Measurements from ENCODE around the gene MRGPRX1.
A peak's percentile ranks its signal among the peaks of the same experiment; 100 is the strongest.
"Not testable (repeated sequence)": the region's sequence is repeated elsewhere in the genome, so short reads cannot be mapped to it uniquely, and the experiment has no call there.

The MRGPRX1 gene

GRCh38 chr11:18939314-18939713 is at the start of gene MRGPRX1:
Gene MRGPRX1, minus strand, starts transcription at chr11:18939414. Its CDS starts 4,630 bp downstream, at chr11:18934784.
- H3K27ac ChIP-seq: no peak within 1 kb of the TSS
- no peak for DNase-seq (ENCODE audit: low read depth, low spot score)

- peak overlapping the region; percentile 67 for H3K27ac ChIP-seq
- peak; percentile 55 for DNase-seq (ENCODE audit: low read depth, low spot score)
Measured at GRCh38 chr11:18987454-18988231, 48.4 kb upstream of the MRGPRX1 start.

DNA sequence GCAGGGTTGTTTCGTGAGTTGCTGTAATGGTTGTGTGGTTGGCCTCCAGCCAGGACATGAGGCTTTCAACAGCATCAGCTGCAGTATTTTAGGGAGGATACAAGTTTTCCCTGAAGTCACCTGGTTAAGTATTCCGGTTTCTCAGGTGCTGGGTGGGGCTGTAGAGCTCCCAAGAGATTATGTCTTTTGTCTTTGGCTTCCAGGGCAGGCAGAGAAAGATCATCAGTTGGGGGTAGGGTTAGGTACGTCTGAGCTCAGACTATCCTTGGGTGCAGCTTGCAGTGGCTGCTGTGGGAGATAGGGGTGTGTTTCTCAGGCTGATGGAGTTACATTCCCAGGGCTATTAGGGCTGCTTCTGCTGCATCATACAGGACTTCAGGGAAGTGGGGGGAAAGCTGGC is 47.5 kb upstream of the MRGPRX1 start:
- DNase-seq (ENCODE audit: low read depth, low spot score): peak; percentile 20
- H3K27ac ChIP-seq: peak overlapping the region; percentile 67

- H3K27ac ChIP-seq: no peak overlapping the region
- DNase-seq (ENCODE audit: low read depth, low spot score): no peak
Measured at GRCh38 chr11:18981897-18982296, 42.7 kb upstream of the MRGPRX1 start.

- no peak for DNase-seq (ENCODE audit: low read depth, low spot score)
- no peak overlapping the region for H3K27ac ChIP-seq
Measured at GRCh38 chr11:18974192-18974591, 35.0 kb upstream of the MRGPRX1 start.

GRCh38 chr11:18972336-18972735 is 33.1 kb upstream of the MRGPRX1 start:
- no peak for DNase-seq (ENCODE audit: low read depth, low spot score)
- H3K27ac ChIP-seq: no peak overlapping the region

DNA sequence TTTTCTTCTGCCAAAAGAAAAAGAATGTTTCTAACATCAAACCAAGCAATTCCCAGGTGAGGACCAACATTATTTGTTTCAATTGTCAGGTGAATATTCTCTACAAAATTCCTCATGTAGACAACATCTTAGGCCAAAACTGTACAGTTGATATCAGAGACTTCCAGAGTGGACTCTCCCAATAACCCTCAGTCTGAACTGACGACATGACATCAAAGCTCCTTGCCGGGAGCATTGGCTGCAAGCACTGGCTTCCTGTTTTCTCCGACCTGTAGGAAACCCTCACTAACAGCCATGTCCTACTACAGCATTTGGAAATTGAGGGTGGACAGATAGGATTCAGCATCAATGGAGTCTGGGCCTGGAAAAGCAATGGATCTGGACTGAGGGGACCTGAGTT is 30.5 kb upstream of the MRGPRX1 start:
- no peak for DNase-seq (ENCODE audit: low read depth, low spot score)

DNA sequence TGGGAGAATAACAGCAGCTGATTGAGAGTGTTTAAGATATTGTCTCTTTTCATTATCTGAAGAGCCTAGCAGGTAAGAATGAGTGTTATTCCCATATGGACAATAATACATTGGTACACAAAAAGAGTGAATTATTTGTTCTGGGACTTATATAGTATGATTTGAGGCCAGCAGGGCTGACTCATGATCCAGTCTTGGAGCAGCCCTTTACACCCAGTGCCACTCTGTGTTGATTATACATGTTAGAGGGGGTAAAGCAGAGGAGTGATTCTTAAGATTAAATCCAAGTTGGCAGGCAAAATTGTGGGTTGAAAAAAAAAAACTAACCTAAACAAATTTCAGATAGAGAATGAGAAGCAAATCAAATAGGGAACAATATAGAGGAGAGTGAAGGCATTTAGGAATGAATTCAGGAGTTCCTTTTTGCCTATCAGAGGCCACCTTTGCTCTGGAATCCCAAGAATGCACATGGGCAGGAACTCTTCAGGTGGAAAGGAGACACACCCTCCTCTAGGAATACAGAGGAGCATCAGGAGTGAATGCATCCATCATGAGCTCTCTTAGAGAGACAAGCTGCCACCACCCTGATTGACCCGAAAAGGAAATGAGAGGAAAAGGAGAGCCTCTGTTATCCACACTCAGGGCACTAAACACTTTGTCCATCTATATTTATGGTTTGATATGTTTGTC is 19.2 kb upstream of the MRGPRX1 start:
- no peak overlapping the region for H3K27ac ChIP-seq
- DNase-seq (ENCODE audit: low read depth, low spot score): no peak

More for the DNA sequence above, 30.5 kb upstream of the MRGPRX1 start:
- no peak overlapping the region for H3K27ac ChIP-seq

GRCh38 chr11:18956630-18957029 is 17.4 kb upstream of the MRGPRX1 start:
- no peak overlapping the region for H3K27ac ChIP-seq
- no peak for DNase-seq (ENCODE audit: low read depth, low spot score)

GRCh38 chr11:18936002-18936673 is 3.1 kb downstream of the MRGPRX1 start:
- no peak for DNase-seq (ENCODE audit: low read depth, low spot score)
- H3K27ac ChIP-seq: no peak overlapping the region

- no peak for DNase-seq (ENCODE audit: low read depth, low spot score)
- H3K27ac ChIP-seq: no peak overlapping the region
Measured at GRCh38 chr11:18934195-18934814, 4.9 kb downstream of the MRGPRX1 start.

- DNase-seq (ENCODE audit: low read depth, low spot score): no peak
- no peak overlapping the region for H3K27ac ChIP-seq
Measured at GRCh38 chr11:18927550-18928322, 11.5 kb downstream of the MRGPRX1 start.

GRCh38 chr11:18925426-18925825 is 13.8 kb downstream of the MRGPRX1 start:
- not testable (repeated sequence) for H3K27ac ChIP-seq
- peak; percentile 12 for DNase-seq (ENCODE audit: low read depth, low spot score)

DNA sequence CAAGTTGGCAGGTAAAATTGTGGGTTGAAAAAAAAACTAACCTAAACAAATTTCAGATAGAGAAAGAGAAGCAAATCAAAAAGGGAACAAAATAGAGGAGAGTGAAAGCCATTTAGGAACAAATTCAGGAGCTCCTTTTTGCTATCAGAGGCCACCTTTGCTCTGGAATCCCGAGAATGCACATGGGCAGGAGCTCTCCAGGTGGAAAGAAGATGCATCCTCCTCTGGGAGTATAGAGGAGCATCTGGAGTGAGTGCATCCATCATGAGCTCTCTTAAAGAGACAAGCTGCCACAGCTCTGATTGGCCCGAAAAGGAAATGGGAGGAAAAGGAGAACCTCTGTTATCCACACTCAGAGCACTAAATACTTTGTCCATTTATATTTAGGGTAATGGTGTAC is 26.3 kb downstream of the MRGPRX1 start:
- DNase-seq (ENCODE audit: low read depth, low spot score): no peak
- no peak overlapping the region for H3K27ac ChIP-seq

DNA sequence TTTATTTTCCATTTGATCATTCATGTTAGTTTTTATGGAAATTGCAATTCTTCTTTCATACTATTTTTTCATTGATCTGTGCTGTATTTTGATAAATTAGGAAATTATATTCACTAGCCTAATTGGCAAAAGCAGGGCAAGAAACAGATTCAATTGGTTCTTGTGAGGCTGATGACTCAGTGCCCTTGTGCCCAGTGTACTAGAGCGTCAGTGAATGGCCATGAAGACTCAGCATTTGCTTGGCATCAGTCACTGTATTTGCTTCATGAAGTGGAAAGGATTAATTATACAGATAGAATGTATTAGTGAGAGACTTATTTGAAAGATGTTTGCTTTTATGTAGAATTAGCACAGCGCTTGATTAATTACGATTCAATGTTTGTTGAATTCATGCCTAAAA is 31.8 kb downstream of the MRGPRX1 start:
- no peak for DNase-seq (ENCODE audit: low read depth, low spot score)
- no peak overlapping the region for H3K27ac ChIP-seq

GRCh38 chr11:18900637-18901036 is 38.6 kb downstream of the MRGPRX1 start:
- peak overlapping the region; percentile 19 for H3K27ac ChIP-seq
- not testable (repeated sequence) for DNase-seq (ENCODE audit: low read depth, low spot score)

DNA sequence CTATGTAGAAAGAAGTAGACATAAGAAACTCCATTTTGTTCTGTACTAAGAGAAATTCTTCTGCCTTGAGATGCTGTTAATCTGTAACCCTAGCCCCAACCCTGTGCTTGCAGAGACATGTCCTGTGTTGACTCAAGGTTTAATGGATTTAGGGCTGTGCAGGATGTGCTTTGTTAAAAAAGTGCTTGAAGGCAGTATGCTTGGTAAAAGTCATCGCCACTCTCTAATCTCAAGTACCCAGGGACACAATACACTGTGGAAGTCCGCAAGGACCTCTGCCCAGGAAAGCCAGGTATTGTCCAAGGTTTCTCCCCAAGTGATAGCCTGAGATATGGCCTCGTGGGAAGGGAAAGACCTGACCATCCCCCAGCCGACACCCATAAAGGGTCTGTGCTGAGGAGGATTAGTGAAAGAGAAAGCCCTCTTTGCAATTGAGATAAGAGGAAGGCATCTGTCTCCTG is 39.0 kb downstream of the MRGPRX1 start:
- peak; percentile 10 for DNase-seq (ENCODE audit: low read depth, low spot score)
- peak overlapping the region; percentile 19 for H3K27ac ChIP-seq

DNA sequence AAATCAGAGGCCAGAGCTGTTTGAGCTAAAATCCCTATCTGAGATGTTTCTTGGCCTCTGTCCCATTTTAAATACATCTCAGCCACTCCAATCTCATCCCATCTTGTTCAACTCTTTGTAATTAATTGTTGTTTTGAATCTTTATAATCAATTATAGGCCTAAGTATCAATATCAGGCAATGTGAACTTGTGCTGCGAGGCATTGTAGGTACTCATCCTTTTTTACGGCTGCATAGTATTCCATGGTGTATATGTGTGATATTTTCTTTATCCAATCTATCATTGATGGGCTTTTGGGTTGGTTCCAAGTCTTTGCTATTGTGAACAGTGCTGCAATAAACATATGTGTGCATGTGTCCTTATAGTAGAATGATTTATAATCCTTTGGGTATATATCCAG is 47.5 kb downstream of the MRGPRX1 start:
- H3K27ac ChIP-seq; DNase-seq (ENCODE audit: low read depth, low spot score): not testable (repeated sequence)

GRCh38 chr11:18890615-18891014 is 48.6 kb downstream of the MRGPRX1 start:
- H3K27ac ChIP-seq: no peak overlapping the region
- no peak for DNase-seq (ENCODE audit: low read depth, low spot score)

All from epithelial cell of prostate (primary cell).